ENCODE measurements around the gene DKK3.
A peak's percentile ranks its signal among the peaks of the same experiment; 100 is the strongest.

DKK3 gene

DNA sequence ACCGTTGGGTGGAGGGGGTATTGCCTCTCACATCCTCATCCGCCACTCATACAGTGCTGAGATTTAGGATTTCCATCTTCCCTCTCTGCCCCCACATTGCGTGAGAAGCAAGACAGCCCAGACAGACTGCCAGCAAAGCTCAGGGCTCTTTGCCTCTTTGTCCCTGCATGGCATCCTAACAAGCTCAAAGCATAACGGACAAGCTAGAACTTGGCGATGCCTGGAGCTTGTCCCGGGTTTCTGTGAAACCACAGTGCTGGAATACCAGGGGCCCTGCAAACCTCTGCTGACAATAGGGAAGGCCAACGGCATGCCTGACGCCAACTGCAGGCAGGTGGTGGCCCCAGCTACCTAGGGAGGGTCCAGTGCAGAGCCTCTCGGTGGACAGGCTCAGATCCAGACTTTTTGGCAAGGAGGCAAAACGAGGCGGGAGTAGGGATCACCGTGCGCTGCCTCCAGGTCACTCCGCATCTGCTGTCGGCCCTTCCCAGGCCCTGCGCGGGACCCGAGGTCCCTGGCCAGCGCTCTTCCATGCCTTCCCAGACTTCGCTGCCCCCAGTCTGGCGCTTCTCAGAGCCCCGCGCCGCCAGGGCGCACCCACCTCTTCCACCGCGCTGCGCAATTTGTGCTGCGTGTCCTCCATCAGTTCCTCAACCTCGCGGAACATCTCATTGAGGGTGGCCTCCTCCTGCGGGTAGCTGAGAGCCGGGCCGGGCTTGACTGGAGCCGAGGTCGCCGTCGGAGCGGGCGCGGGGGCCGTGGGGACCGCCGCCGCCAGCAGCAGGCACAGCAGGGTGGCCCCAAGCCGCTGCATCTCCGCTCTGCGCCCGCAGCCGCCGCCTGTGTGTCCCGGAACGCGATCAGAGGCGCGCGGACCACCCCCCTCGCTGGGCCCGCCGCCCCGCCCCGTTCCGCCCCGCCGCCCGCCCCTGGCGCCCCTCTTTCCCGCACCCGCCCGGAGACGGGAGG is at the start of gene DKK3:
DKK3 (minus strand) TSS at position 858 of the 969 bp plus-strand sequence; CDS start at position 814, 44 bp downstream.
- TF ChIP-seq, protein P1, sequence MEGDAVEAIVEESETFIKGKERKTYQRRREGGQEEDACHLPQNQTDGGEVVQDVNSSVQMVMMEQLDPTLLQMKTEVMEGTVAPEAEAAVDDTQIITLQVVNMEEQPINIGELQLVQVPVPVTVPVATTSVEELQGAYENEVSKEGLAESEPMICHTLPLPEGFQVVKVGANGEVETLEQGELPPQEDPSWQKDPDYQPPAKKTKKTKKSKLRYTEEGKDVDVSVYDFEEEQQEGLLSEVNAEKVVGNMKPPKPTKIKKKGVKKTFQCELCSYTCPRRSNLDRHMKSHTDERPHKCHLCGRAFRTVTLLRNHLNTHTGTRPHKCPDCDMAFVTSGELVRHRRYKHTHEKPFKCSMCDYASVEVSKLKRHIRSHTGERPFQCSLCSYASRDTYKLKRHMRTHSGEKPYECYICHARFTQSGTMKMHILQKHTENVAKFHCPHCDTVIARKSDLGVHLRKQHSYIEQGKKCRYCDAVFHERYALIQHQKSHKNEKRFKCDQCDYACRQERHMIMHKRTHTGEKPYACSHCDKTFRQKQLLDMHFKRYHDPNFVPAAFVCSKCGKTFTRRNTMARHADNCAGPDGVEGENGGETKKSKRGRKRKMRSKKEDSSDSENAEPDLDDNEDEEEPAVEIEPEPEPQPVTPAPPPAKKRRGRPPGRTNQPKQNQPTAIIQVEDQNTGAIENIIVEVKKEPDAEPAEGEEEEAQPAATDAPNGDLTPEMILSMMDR (IDR thresholded peaks at IDR 0.05; ENCODE audit: insufficient read depth, low read length, missing control alignments), result no peak
- CTCF ChIA-PET, result interaction anchor here (0.7 to 4.3 kb wide), 8 partner anchors 9 to 209 kb away, joined by 3 to 19 read pairs (median 4); no protein-coding TSS in a partner anchor
- no peak for DNase-seq (ENCODE audit: low read depth, low spot score)
- peak within 1 kb of the TSS; percentile 94 for H3K4me3 ChIP-seq (ENCODE audit: low read depth, low read length)
- POLR2A ChIA-PET, result interaction anchor here (0.6 to 1.5 kb wide), 5 partner anchors 10 to 31 kb away, joined by 3 to 4 read pairs (median 3); no protein-coding TSS in a partner anchor

GRCh38 chr11:12057299-12057980 is 49.0 kb upstream of the DKK3 start:
- TF ChIP-seq, protein P1 (IDR thresholded peaks at IDR 0.05; ENCODE audit: insufficient read depth, low read length, missing control alignments), result no peak
- DNase-seq (ENCODE audit: low read depth, low spot score), result no peak
- ChIA-PET POLR2A (interaction anchor here (0.5 kb wide), 1 partner anchor 42 kb away, joined by 3 read pairs; no protein-coding TSS in a partner anchor), CTCF (interaction anchor here (1.0 to 24.1 kb wide), 6 partner anchors 10 to 223 kb away, joined by 3 to 652 read pairs (median 15); no protein-coding TSS in a partner anchor)
- no peak overlapping the region for H3K4me3 ChIP-seq (ENCODE audit: low read depth, low read length)

GRCh38 chr11:12056119-12056518 is 47.7 kb upstream of the DKK3 start:
- CTCF ChIA-PET, result interaction anchor here (0.7 to 24.1 kb wide), 5 partner anchors 9 to 224 kb away, joined by 3 to 652 read pairs (median 3); no protein-coding TSS in a partner anchor

GRCh38 chr11:12053606-12054361 is 45.4 kb upstream of the DKK3 start:
- no peak for DNase-seq (ENCODE audit: low read depth, low spot score)
- TF ChIP-seq, protein P1 (IDR thresholded peaks at IDR 0.05; ENCODE audit: insufficient read depth, low read length, missing control alignments), result no peak
- H3K4me3 ChIP-seq (ENCODE audit: low read depth, low read length), result no peak overlapping the region
- ChIA-PET POLR2A (no interaction called here), CTCF (interaction anchor here (1.1 to 24.1 kb wide), 8 partner anchors 9 to 226 kb away, joined by 3 to 652 read pairs (median 6); no protein-coding TSS in a partner anchor)

More at GRCh38 chr11:12056119-12056518, 47.7 kb upstream of the DKK3 start:
- DNase-seq (ENCODE audit: low read depth, low spot score), result no peak
- TF ChIP-seq, protein P1 (IDR thresholded peaks at IDR 0.05; ENCODE audit: insufficient read depth, low read length, missing control alignments), result no peak
- POLR2A ChIA-PET, result no interaction called here
- no peak overlapping the region for H3K4me3 ChIP-seq (ENCODE audit: low read depth, low read length)

DNA sequence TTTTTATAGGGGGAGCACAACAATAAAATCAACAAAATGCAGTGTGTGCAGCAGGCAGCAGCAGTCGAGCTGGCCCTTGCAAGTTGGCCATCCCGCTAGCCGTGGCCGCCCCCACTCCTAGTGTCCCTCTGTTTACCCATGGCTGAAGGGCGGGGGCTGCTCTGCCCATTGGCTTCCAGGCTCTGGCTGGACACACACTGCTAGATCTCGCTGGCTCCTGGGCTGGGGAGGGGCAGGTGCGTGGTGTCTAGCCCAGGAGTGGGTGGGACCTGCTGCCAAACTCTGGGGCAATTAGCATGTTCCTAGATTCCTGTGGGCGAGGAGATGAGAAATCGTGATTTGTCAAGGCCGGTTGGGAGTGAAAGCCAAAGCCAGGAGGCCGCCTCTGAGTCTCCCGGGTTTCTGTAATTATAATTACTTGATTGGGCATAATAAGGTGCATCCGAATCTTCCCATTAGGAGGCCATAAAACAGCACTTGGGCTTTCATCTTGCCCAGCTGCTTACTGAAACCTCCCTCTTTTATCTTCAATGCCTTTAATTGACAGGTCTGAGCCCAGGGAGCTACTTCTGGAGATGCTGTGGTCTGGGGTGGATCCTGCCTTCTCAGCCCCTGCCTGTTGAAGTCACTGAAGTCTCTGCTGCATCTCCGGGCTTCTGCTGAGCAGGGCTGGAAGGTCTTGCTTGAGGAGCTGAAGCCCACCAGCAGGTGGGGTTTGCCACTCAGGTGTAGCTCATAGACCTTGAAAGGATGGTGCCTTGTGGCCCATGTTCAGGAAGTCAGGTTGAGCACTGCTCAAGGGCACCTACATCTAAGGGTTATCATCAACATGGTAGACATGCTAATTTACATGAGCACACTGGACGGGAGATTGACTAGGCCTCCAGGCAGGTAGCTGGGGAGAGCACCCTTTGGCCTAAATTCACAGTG is 44.5 kb upstream of the DKK3 start:
- TF ChIP-seq, protein P1 (IDR thresholded peaks at IDR 0.05; ENCODE audit: insufficient read depth, low read length, missing control alignments), result peak; percentile 31
- no peak overlapping the region for H3K4me3 ChIP-seq (ENCODE audit: low read depth, low read length)
- CTCF ChIA-PET, result interaction anchor here (0.8 to 24.1 kb wide), 11 partner anchors 8 to 227 kb away, joined by 3 to 652 read pairs (median 5); no protein-coding TSS in a partner anchor
- no peak for DNase-seq (ENCODE audit: low read depth, low spot score)
- POLR2A ChIA-PET, result no interaction called here

Measured in AG04449 (cell line).